ENCODE data around the gene SLC7A14. TPM values are rescaled to one million over a fixed set of nuclear protein-coding genes. Genes with fewer than 3 reads are reported as not detected.

The SLC7A14 gene
- total and polyA plus RNA-seq, 2 of the 4 experiments (the other 2 are of a cell fraction) = 2.7 to 6.8 TPM

DNA sequence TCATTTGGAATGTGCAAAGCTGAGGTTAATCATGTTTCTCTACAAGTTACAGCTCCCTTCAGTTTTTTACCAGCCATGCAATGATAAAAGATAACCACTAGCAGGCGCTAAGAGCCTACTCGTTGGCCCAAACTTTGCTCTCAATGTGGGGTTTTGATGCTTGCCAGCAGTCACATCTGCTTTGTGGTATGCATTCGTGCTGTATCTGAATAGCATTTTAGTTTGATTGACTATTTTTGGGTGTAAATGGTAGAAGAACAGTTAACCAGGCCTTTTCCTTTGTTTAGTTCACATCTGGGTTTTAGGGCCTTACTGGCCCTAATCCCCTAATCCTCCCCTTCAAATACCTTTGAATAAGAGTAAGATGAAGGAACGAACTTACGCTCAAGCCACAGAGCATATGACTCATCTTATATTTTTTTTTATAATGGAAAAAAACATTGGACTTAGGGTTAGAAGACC, 171.6 kb downstream of the SLC7A14 start (continued):
- TF ChIP-seq, protein P1, sequence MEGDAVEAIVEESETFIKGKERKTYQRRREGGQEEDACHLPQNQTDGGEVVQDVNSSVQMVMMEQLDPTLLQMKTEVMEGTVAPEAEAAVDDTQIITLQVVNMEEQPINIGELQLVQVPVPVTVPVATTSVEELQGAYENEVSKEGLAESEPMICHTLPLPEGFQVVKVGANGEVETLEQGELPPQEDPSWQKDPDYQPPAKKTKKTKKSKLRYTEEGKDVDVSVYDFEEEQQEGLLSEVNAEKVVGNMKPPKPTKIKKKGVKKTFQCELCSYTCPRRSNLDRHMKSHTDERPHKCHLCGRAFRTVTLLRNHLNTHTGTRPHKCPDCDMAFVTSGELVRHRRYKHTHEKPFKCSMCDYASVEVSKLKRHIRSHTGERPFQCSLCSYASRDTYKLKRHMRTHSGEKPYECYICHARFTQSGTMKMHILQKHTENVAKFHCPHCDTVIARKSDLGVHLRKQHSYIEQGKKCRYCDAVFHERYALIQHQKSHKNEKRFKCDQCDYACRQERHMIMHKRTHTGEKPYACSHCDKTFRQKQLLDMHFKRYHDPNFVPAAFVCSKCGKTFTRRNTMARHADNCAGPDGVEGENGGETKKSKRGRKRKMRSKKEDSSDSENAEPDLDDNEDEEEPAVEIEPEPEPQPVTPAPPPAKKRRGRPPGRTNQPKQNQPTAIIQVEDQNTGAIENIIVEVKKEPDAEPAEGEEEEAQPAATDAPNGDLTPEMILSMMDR (conservative IDR thresholded peaks at IDR 0.05; ENCODE audit: low read depth, low read length) = peak; percentile 98

DNA sequence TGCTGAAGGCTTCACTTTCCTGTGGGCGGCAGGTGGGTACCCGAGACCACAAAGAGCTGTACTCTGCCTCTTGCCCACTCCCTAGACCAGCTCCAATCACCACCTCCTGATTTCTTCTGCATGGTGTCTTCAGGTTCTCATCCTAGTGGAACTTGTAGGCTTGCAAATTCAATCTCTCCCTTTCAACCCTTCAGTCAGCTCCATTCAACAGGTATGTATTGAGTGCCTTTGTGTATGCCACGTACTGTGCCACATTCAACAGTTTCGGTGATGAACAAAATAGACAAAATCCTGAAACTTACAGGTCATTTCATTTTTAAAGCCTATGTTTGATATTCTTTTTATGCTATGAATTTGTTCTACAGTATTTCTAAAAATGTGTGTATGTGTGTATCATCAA, 172.6 kb downstream of the SLC7A14 start:
- Histone ChIP-seq H3K4me2 (ENCODE audit: low read depth, low read length) (no peak overlapping the region), H3K14ac (replicated peaks; ENCODE audit: low read depth, low read length) (no peak overlapping the region; the same call in 1 of the 2 replicates), H4K8ac (ENCODE audit: low read depth in 2 of 2, low read length in 2 of 2) (no peak overlapping the region; a peak in 1 of 4 replicates), H3K4me1 (ENCODE audit: control insufficient read depth, insufficient read depth, low read length) (peaks cover 2% of the 10 kb centered on the region), H2AK9ac (replicated peaks; ENCODE audit: low read depth, low read length, poor library complexity) (peak overlapping the region; percentile 2), H3K27ac (ENCODE audit: insufficient read depth, low read length) (no peak overlapping the region), H2AFZ (replicated peaks; ENCODE audit: low read length, poor library complexity) (no peak overlapping the region), H3K9ac (ENCODE audit: low read depth, low read length) (no peak overlapping the region), H2BK15ac (ENCODE audit: low read depth, low read length) (peak overlapping the region; percentile 6; the same call in 1 of the 3 replicates), H4K91ac (ENCODE audit: insufficient read depth, low read depth, low read length) (peak overlapping the region; percentile 46; the same call in 1 of the 2 replicates), H2AK5ac (ENCODE audit: low read depth, low read length) (peak overlapping the region; percentile 80; the same call in 1 of the 2 replicates), H3K79me1 (ENCODE audit: low read depth in 1 of 2, low read length in 2 of 2) (peaks cover 0 to 6% of the 10 kb centered on the region in 2 experiments; a peak in 1 of 4 replicates), H3K9me1 (ENCODE audit: insufficient read depth, low read length) (no peaks in the 10 kb centered on the region), H2BK5ac (ENCODE audit: low read depth, low read length, poor library complexity, severe bottlenecking) (no peak overlapping the region), H3K23ac (ENCODE audit: low read depth, low read length) (no peak overlapping the region), H4K5ac (ENCODE audit: low read depth, low read length) (no peak overlapping the region), H3K18ac (ENCODE audit: low read depth, low read length) (no peak overlapping the region), H4K20me1 (ENCODE audit: insufficient read depth, low read length) (no peaks in the 10 kb centered on the region), H3K9me3 (ENCODE audit: control insufficient read depth, insufficient read depth, low read length) (no peaks in the 10 kb centered on the region), H3K4me3 (ENCODE audit: insufficient read depth, low read depth, low read length) (no peak overlapping the region), H3K4ac (ENCODE audit: low read depth, low read length) (peak overlapping the region; percentile 31), H2BK20ac (ENCODE audit: low read depth, low read length) (peak overlapping the region; percentile 53), H3K27me3 (ENCODE audit: control insufficient read depth, insufficient read depth, low read length) (no peaks in the 10 kb centered on the region), H3K56ac (ENCODE audit: extremely low read depth, insufficient read depth, low read length) (no peak overlapping the region), H3K36me3 (ENCODE audit: control insufficient read depth, insufficient read depth, low read length) (no peaks in the 10 kb centered on the region), H2BK120ac (ENCODE audit: low read depth, low read length) (peak overlapping the region; percentile 69)
- WGBS, 2 experiments (ENCODE audit: extremely low coverage in 2 of 2, insufficient read length in 1 of 2) = no CpG with 5 or more reads among the region's 4 CpGs
- DNase-seq = no peak
- ATAC-seq (ENCODE audit: low read depth) = no peak
- intact Hi-C loops (cut with micrococcal nuclease) = loop anchor here (5.0 kb wide), 1 partner anchor 494 kb away; the partner anchor contains the start of gene EIF5A2
- in situ Hi-C loops (cut with MboI; ENCODE audit: low sequenced_read_pairs) = no loop called here
- no TSS peak for BruUV-seq (replicated peaks)
- CTCF ChIA-PET = interaction anchor here (0.9 to 5.2 kb wide), 14 partner anchors 18 to 435 kb away, joined by 3 to 101 read pairs (median 4); no protein-coding TSS in a partner anchor
- POLR2A ChIA-PET (ENCODE audit: unreplicated experiment) = no interaction called here
- dilution Hi-C loops (cut with HindIII; ENCODE audit: low sequenced_read_pairs, unreplicated experiment) = no loop called here
- no peak for TF ChIP-seq CHD1 (IDR thresholded peaks at IDR 0.05; ENCODE audit: low read depth, low read length)
- TF ChIP-seq RAD21 (IDR thresholded peaks at IDR 0.05; ENCODE audit: low read length) = no peak
- no peak for TF ChIP-seq MAFK (IDR thresholded peaks at IDR 0.05; ENCODE audit: low read depth, low read length)
- no peak for TF ChIP-seq NFE2L2 (IDR thresholded peaks at IDR 0.05; ENCODE audit: low read depth, low read length)
- no peak for TF ChIP-seq POLR2A (IDR thresholded peaks at IDR 0.05; ENCODE audit: low read depth, low read length)
- no peak for TF ChIP-seq CEBPB (IDR thresholded peaks at IDR 0.05; ENCODE audit: low read depth, low read length)
- TF ChIP-seq, protein P1 (conservative IDR thresholded peaks at IDR 0.05; ENCODE audit: low read depth, low read length) = no peak
- TF ChIP-seq, protein P2, sequence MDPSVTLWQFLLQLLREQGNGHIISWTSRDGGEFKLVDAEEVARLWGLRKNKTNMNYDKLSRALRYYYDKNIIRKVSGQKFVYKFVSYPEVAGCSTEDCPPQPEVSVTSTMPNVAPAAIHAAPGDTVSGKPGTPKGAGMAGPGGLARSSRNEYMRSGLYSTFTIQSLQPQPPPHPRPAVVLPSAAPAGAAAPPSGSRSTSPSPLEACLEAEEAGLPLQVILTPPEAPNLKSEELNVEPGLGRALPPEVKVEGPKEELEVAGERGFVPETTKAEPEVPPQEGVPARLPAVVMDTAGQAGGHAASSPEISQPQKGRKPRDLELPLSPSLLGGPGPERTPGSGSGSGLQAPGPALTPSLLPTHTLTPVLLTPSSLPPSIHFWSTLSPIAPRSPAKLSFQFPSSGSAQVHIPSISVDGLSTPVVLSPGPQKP (IDR thresholded peaks at IDR 0.05; ENCODE audit: borderline replicate concordance, low read depth, low read length) = no peak
- TF ChIP-seq, protein P3, sequence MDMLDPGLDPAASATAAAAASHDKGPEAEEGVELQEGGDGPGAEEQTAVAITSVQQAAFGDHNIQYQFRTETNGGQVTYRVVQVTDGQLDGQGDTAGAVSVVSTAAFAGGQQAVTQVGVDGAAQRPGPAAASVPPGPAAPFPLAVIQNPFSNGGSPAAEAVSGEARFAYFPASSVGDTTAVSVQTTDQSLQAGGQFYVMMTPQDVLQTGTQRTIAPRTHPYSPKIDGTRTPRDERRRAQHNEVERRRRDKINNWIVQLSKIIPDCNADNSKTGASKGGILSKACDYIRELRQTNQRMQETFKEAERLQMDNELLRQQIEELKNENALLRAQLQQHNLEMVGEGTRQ (IDR thresholded peaks at IDR 0.05; ENCODE audit: low read depth, low read length) = no peak
- no peak for TF ChIP-seq RFX5 (IDR thresholded peaks at IDR 0.05; ENCODE audit: low read depth, low read length)

Data from IMR-90 (cell line).